Activated CD8-positive, alpha-beta T cell treated with anti-CD3 and anti-CD28 coated beads for 36 hours (primary cell): ENCODE measurements around the gene CXCL16. TPM values are rescaled to one million over a fixed set of nuclear protein-coding genes. Genes with fewer than 3 reads are reported as not detected.

ENCODE experiments used
- ATAC-seq: fragments of 200-7000 bp; cut with Tn5 transposase; one replicate; pipeline ENCODE4 v1.10.0; 2021; ENCODE audit warnings: mild to moderate bottlenecking, moderate library complexity
- CTCF ChIA-PET: fragments of 350-600 bp; sonication (Branson Sonifier 250); formaldehyde crosslinking; loops from one replicate; lab custom pipeline; 2021; ENCODE audit warnings: antibody characterized with exemption; lab: Charles Lee
- POLR2A ChIA-PET: fragments of 350-600 bp; sonication (Branson Sonifier 250); formaldehyde crosslinking; loops from one replicate; lab custom pipeline; 2021; ENCODE audit warnings: antibody characterized with exemption; lab: Charles Lee
- DNase-seq: peaks from one replicate; pipeline ENCODE4 v3.0.0-alpha.2; 2020
- H3K27ac Mint-ChIP-seq: one replicate; pipeline ENCODE4 v1.8.0; 2021; ENCODE audit warnings: mild to moderate bottlenecking, mixed read lengths
- H3K27me3 Mint-ChIP-seq: one replicate; pipeline ENCODE4 v1.8.0; 2021; ENCODE audit warnings: mixed read lengths
- H3K36me3 Mint-ChIP-seq: one replicate; pipeline ENCODE4 v1.8.0; 2021; ENCODE audit warnings: low read depth, mixed read lengths
- H3K4me1 Mint-ChIP-seq: one replicate; pipeline ENCODE4 v1.8.0; 2021; ENCODE audit warnings: low read depth, mixed read lengths
- H3K4me3 Mint-ChIP-seq: one replicate; pipeline ENCODE4 v1.8.0; 2021; ENCODE audit warnings: mild to moderate bottlenecking, moderate library complexity, mixed read lengths
- H3K9me3 Mint-ChIP-seq: one replicate; pipeline ENCODE4 v1.8.0; 2021; ENCODE audit warnings: mixed read lengths
- CTCF ChIP-seq: fragments of 200-600 bp; IDR thresholded peaks from one replicate; pipeline ENCODE4 v1.8.0; 2022; ENCODE audit warnings: antibody characterized with exemption, mild to moderate bottlenecking
- intact Hi-C: fragments of 100-400 bp; cut with micrococcal nuclease; formaldehyde crosslinking; loops from one replicate; pipeline ENCODE4 v1.10.0; 2022
- total RNA-seq, 2 experiments: library from RNA; stranded (reverse); gene quantifications; one replicate each; pipeline ENCODE4 v1.2.3, GENCODE V29; 2021

CXCL16 gene
- total RNA-seq, 2 experiments from 2014 or later: 2.0 to 2.5 TPM

- no peaks in the 10 kb centered on the region for H3K9me3 Mint-ChIP-seq
- H3K4me3 Mint-ChIP-seq: no peak overlapping the region
- ATAC-seq (no peak), DNase-seq (no peak)
- peaks cover 2% of the 10 kb centered on the region for H3K4me1 Mint-ChIP-seq
- H3K36me3 Mint-ChIP-seq: no peaks in the 10 kb centered on the region
- H3K27ac Mint-ChIP-seq: no peak overlapping the region
- ChIA-PET CTCF (no interaction called here), POLR2A (no interaction called here)
- H3K27me3 Mint-ChIP-seq: peaks cover 10% of the 10 kb centered on the region
- no peak for TF ChIP-seq CTCF
- intact Hi-C loops: no loop called here
Measured at GRCh38 chr17:4753392-4753791, 13.7 kb upstream of the CXCL16 start.

GRCh38 chr17:4751932-4752331 is 12.2 kb upstream of the CXCL16 start:
- DNase-seq (no peak), ATAC-seq (no peak)
- ChIA-PET CTCF (no interaction called here), POLR2A (no interaction called here)
- H3K4me3 Mint-ChIP-seq: no peak overlapping the region
- TF ChIP-seq CTCF: no peak
- H3K27ac Mint-ChIP-seq: no peak overlapping the region
- H3K4me1 Mint-ChIP-seq: peaks cover 10% of the 10 kb centered on the region
- intact Hi-C loops: no loop called here
- peaks cover 8% of the 10 kb centered on the region for H3K27me3 Mint-ChIP-seq
- no peaks in the 10 kb centered on the region for H3K9me3 Mint-ChIP-seq
- H3K36me3 Mint-ChIP-seq: no peaks in the 10 kb centered on the region

GRCh38 chr17:4750606-4751005 is 10.9 kb upstream of the CXCL16 start:
- DNase-seq: no peak
- H3K4me1 Mint-ChIP-seq: peaks cover 10% of the 10 kb centered on the region
- no peak overlapping the region for H3K27ac Mint-ChIP-seq
- H3K4me3 Mint-ChIP-seq: no peak overlapping the region
- no peaks in the 10 kb centered on the region for H3K36me3 Mint-ChIP-seq
- no peak for ATAC-seq
- H3K27me3 Mint-ChIP-seq: peaks cover 8% of the 10 kb centered on the region
- ChIA-PET POLR2A (no interaction called here), CTCF (no interaction called here)
- no peak for TF ChIP-seq CTCF
- no peaks in the 10 kb centered on the region for H3K9me3 Mint-ChIP-seq
- intact Hi-C loops: no loop called here

- H3K27ac Mint-ChIP-seq: no peak overlapping the region
- no peaks in the 10 kb centered on the region for H3K9me3 Mint-ChIP-seq
- ATAC-seq (no peak), DNase-seq (no peak)
- ChIA-PET POLR2A (interaction anchor here (0.6 to 1.5 kb wide), 3 partner anchors 42 to 568 kb away, joined by 3 read pairs; partner anchors contain the start of gene PELP1), CTCF (interaction anchor here (1.0 to 2.7 kb wide), 2 partner anchors 34 to 41 kb away, joined by 4 to 12 read pairs; no protein-coding TSS in a partner anchor)
- intact Hi-C loops: no loop called here
- no peaks in the 10 kb centered on the region for H3K36me3 Mint-ChIP-seq
- H3K4me3 Mint-ChIP-seq: no peak overlapping the region
- H3K4me1 Mint-ChIP-seq: peaks cover 13% of the 10 kb centered on the region
- no peak for TF ChIP-seq CTCF
- H3K27me3 Mint-ChIP-seq: peaks cover 4% of the 10 kb centered on the region
Measured at GRCh38 chr17:4748686-4749085, 9.0 kb upstream of the CXCL16 start.

GRCh38 chr17:4747847-4748246 is 8.1 kb upstream of the CXCL16 start:
- H3K9me3 Mint-ChIP-seq: no peaks in the 10 kb centered on the region
- intact Hi-C loops: no loop called here
- POLR2A ChIA-PET: interaction anchor here (1.5 kb wide), 1 partner anchor 43 kb away, joined by 3 read pairs; no protein-coding TSS in a partner anchor
- peaks cover 13% of the 10 kb centered on the region for H3K4me1 Mint-ChIP-seq
- ATAC-seq: peak; percentile 87
- DNase-seq: peak; percentile 48
- no peak for TF ChIP-seq CTCF
- no peaks in the 10 kb centered on the region for H3K36me3 Mint-ChIP-seq
- CTCF ChIA-PET: interaction anchor here (2.7 kb wide), 1 partner anchor 42 kb away, joined by 12 read pairs; no protein-coding TSS in a partner anchor
- H3K27ac Mint-ChIP-seq: no peak overlapping the region
- H3K27me3 Mint-ChIP-seq: peaks cover 2% of the 10 kb centered on the region
- H3K4me3 Mint-ChIP-seq: peak overlapping the region; percentile 20
